Fibroblast of mammary gland (primary cell): ENCODE results near the gene VTI1A.

Experiments used
- DNase-seq: peaks from one replicate; pipeline ENCODE4 v3.0.0-alpha.2; 2010; ENCODE audit warnings: low read depth
- H3K4me3 ChIP-seq: 2 replicates; pipeline ENCODE4 v1.5.1; 2011; ENCODE audit warnings: low read depth, mild to moderate bottlenecking, low read length, moderate library complexity; ENCODE audit not compliant: control insufficient read depth
- CTCF ChIP-seq: conservative IDR thresholded peaks from 2 replicates; pipeline ENCODE4 v1.5.1; 2011; ENCODE audit warnings: low read depth, low read length, inconsistent platforms; ENCODE audit not compliant: control insufficient read depth, insufficient read depth

VTI1A gene

GRCh38 chr10:112580267-112580666, 133.3 kb downstream of the VTI1A start:
- TF ChIP-seq CTCF: no peak
- DNase-seq: no peak
- no peak overlapping the region for H3K4me3 ChIP-seq

- H3K4me3 ChIP-seq: no peak overlapping the region
- no peak for DNase-seq
- TF ChIP-seq CTCF: no peak
These were observed 134.9 kb downstream of the VTI1A start for GRCh38 chr10:112581921-112582320.

- DNase-seq: no peak
- TF ChIP-seq CTCF: no peak
- H3K4me3 ChIP-seq: no peak overlapping the region
These were observed 136.4 kb downstream of the VTI1A start for GRCh38 chr10:112583236-112583939.

GRCh38 chr10:112584276-112584675, 137.3 kb downstream of the VTI1A start:
- TF ChIP-seq CTCF: no peak
- H3K4me3 ChIP-seq: no peak overlapping the region
- peak; percentile 38 for DNase-seq

GRCh38 chr10:112585126-112585525, 138.1 kb downstream of the VTI1A start:
- peak; percentile 42 for DNase-seq
- H3K4me3 ChIP-seq: no peak overlapping the region
- no peak for TF ChIP-seq CTCF

GRCh38 chr10:112585960-112586359, 138.9 kb downstream of the VTI1A start:
- DNase-seq: peak; percentile 20
- TF ChIP-seq CTCF: no peak
- H3K4me3 ChIP-seq: no peak overlapping the region
